ENCODE results near the gene TAS2R60.

TAS2R60 gene

DNA sequence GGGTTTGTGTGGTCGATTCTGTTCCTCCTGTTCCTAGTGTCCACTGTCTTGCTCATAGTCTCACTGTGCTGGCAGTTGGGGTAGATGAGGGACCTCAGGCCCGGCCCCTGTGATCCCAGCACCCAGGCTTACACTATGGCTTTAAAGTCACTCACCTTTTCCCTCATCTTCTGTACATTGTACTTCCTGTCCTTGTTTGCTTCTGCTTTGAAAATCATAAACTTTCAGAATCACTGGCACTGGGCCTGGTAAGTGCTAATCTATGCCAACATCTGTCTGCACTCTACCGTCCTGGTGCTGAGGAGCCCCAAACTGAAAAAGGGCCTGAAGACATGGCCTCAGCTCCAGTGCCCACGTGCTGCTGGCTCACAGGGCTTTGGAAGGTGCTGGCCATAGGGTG is 5.7 kb upstream of the TAS2R60 start:
- DNase-seq (ENCODE audit: low spot score) = no peak
- FAIRE-seq = no peak

DNA sequence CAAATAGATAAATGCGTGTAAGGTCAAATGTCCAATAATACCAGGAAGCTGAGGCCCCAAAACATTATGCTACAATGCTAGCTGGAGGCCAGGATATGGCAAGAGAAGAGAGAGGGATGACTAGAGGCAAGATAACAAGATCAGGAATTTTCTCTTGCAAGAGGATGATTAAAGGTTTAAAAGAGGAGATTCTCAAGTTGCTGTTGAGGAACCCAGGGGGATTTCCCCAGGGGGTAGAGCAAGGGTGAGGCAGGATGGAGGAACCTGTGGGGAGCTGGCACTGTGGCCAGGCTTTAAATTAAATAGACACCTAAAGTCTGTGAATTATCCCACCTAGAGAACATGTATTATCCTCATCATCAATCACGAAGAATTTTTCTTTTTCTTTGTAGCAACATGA is 3.4 kb upstream of the TAS2R60 start:
- DNase-seq (ENCODE audit: low spot score) (no peak), FAIRE-seq (no peak)

DNA sequence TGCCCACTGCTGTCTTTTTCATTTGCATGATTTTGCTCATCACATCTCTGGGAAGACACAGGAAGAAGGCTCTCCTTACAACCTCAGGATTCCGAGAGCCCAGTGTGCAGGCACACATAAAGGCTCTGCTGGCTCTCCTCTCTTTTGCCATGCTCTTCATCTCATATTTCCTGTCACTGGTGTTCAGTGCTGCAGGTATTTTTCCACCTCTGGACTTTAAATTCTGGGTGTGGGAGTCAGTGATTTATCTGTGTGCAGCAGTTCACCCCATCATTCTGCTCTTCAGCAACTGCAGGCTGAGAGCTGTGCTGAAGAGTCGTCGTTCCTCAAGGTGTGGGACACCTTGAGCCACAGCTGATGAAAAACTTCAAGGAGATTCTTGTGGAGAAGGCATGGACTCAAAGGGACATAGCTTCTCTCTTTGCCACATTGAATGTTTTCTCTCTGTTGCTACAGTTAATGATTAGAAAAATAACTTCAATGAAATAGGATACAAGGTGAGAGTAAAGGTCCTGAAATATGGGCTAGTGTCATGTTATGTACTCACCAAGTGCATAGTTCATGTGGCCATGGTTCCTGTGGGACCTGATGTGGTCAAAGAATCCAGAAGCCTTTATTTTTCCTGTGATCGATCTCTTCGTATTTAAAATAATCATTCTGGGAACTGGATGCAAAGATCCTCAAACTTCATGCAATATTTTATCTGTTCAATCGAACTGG is 970 bp downstream of the TAS2R60 start:
- DNase-seq (ENCODE audit: low spot score) (no peak), FAIRE-seq (no peak)

DNA sequence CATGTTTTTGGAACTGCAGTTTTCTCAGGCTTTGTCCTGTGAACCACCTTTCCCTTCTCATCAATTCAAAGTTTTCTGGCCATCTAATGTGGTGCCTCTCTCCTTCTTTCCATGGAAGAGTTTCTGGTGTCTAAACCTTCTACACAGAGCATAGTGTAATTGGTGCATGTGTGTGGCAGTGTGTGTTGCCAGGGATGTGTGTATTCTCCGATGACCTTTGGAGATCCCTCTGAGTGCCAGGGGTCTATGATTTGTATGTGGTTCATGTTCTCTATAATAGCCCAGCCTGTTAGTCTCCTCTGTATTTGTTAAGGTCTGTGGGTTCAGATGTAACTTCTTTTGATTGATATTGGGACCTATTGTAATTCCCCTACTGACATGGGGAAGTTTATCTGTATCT is 1.5 kb downstream of the TAS2R60 start:
- no peak for DNase-seq (ENCODE audit: low spot score)
- FAIRE-seq = no peak

DNA sequence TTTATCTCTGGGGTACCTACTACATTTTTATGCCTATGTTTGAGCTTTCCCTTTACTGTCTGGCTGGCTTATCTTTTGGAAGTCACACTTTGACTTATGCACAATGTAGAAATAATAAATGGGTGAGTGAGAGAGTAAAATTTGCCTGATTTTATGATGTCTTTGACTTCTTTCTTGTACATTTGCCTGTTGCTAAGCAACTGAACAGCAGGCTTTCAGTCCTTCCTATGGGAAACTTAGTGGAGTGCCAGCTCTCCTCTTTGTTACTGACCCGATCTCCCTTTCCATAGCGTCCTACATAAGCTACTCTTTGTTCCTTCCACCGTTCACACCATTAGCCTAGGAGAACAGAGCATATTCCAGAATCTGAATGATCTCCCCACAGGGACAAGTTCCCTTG is 4.2 kb downstream of the TAS2R60 start:
- FAIRE-seq (no peak), DNase-seq (ENCODE audit: low spot score) (no peak)

DNA sequence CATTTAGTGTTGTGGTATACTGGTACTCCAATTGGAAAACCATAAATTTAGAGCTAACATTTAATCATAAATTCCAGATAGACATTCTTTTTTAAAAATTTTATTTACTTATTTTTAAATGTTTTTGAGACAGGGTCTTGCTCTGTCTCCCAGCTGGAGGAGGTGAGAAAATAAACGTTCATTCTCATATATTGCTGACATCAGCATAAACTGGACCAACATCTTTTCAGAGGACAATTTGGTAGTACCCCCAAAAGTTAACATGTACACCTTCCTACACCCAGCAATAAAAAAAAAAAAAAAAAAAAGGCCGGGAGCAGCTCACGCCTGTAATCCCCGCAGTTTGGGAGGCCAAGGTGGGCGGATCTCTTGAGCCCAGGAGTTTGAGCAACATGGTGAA is 5.2 kb downstream of the TAS2R60 start:
- no peak for FAIRE-seq
- no peak for DNase-seq (ENCODE audit: low spot score)

DNA sequence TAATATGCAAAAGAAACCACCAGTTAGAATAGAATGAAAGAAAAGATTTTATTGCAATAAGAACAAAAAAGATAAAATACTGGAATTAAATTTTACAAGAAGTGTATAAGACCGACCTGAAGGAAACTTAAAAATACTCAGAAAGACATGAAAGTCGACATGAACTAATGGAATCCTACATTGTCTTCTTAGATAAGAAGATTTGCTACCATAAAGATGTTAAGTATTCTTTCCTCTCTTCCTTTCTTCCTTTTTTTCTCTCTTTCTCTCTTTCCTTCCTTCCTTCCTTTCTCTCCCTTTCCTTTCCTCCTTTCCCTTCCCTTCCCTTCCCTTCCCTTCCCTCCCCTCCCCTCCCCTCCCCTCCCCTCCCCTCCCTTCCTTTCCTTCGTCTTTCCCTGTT is 6.5 kb downstream of the TAS2R60 start:
- DNase-seq (ENCODE audit: low spot score) (no peak), FAIRE-seq (no peak)

DNA sequence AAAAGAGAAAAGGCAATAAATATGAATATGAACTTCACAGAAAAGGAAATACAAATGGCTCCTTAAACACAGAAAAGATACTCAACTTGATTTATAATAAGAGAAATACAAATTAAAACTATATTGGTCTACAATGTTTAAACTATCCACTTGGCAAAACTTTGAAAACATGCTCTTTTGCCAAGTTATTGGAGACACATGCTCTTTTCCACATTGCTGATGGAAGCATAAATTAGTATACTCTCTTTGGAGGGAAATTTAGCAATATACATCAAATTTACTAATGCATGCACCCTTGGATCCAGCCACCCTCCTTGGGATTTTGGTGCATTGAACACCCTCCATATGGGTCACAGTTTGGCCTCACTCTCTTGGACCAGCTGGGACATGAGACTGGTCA is 7.9 kb downstream of the TAS2R60 start:
- FAIRE-seq (no peak), DNase-seq (ENCODE audit: low spot score) (no peak)

DNA sequence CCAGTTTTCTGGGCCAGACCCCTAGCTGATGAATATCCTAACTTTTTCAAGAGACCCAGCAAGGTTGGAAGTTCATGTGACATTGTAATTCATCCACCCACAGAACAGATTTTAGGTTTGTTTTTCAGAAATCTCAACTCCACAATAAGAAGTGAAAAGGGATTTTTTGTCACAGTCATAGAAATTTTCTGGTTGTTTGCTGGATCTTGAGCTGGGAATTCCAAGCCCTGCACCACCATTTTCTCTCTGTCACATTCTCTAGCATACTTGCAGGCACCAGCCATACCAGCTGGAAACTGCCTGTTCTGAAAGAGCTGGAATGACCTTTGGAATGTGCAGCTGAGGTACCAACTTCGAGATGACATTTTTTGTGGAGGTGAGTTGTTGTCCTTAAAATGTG is 8.5 kb downstream of the TAS2R60 start:
- DNase-seq (ENCODE audit: low spot score) (no peak), FAIRE-seq (no peak)

DNA sequence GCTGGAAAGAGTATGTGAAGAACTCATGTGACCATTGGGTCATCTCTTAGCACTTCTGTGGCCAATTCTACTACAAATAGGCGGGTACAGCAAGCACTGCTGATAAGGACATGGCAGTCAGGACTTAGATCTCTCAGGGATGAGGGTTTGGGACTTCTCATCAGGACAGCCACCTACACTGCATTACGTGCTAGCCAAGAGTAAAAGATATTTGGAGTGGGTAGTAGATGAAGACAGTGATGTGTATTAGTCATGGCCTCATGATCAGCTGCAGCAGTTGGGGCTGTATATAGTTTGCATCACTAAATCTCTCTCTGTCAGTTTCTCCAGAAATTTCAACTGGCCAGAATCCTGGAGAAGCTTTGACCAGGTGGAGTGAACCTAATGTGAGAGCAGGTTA is 9.2 kb downstream of the TAS2R60 start:
- no peak for FAIRE-seq
- no peak for DNase-seq (ENCODE audit: low spot score)

DNA sequence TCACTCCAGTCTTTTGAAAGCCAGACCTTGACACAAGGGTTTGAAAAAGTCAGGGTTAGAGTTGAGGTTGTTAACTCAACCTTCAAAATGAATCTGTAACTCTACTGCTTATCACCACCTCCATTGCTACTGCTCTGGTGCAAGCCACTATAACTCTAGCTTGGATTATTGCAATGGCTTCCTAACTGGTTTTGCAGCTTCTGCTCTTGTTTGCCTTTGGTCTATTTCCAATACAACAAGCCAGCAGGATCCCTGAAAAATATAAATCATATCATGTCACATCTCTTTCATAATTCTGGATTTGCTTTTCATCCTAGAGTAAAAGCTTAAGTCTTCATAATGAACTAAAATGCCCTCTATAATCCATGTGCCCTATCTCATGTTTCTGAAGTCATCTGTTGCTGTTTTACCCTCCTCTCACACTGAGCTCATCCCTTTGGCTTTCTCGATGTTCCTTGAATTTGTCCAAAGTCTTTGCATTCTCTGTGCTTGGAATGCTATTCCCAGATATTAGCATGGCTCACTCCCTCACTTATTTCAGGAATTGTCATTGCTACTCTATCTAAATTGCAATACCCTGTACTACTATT is 10.9 kb downstream of the TAS2R60 start:
- FAIRE-seq (no peak), DNase-seq (ENCODE audit: low spot score) (no peak)

DNA sequence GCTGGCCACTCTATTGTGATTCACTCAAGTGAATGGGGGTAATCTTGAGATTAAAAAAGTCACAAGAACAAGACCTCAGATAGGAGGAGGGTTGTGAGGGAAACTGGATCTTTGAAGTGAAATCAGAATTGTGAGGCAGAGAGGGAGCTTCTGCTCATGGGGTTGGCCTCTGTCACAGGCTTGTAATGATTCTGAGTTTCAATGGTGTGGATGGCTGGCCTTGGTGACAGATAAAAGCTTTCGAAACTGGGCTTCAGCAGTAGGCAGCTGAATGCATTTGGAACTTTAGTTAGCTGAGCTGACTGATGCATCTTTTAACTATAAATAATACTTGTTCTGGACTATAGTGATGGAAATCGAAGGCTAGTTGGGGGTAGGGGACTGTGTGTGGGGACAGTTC is 12.2 kb downstream of the TAS2R60 start:
- FAIRE-seq (no peak), DNase-seq (ENCODE audit: low spot score) (no peak)

DNA sequence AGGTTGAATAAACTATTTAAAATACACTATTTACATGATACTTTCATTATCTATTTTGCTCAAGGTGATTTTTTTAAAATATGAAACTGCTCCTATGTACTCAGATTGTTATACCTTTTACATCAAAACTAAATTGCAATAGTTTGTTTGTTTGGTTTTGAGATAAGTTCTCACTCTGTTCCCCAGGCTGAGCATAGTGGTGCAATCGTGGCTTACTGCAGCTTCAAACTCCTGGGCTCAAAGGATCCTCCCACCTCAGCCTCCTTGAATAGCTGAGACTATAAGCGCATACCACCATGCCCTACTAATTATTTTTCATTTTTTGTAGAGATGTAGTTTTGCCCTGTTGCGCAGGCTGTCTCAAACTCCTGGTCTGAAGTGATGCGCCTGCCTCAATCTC is 12.7 kb downstream of the TAS2R60 start:
- FAIRE-seq = no peak

DNA sequence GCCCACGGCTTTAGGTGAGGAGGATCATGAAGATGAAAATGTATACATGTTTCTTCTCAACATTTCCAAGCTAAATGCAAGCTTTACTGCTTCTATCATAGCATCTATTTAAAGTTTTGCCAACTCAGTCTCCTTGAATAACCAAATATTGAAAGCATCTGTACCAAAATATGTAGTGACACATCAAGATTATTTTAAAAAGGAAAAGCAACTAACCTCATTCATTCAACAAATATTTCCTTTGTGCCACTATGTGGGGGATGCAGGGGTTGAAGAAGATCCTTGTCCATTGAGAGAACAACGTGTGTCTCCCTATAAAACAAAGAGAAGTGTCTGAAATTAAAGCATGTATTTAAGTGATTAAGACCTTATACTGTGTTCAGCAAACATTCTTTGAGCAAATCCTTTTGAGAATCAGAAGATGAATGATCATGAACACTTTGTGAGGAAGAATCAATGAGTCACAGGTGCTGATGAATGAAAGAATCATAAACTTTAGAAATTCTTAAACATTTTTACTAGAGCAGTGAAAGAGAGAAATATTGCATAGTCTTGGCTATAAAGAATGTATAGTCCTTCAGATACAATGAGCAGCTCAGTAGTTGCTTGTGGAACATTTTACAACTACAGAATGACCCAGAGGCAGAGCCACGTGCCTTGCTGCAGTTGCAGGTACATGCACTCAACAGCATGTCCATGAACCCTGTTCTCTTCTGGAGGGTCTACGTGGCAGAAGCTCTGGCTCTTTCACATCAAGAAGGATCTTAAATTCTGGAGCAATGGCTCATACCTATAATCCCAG is 13.9 kb downstream of the TAS2R60 start:
- FAIRE-seq (no peak), DNase-seq (ENCODE audit: low spot score) (no peak)

More for the DNA sequence above, 12.7 kb downstream of the TAS2R60 start:
- no peak for DNase-seq (ENCODE audit: low spot score)

DNA sequence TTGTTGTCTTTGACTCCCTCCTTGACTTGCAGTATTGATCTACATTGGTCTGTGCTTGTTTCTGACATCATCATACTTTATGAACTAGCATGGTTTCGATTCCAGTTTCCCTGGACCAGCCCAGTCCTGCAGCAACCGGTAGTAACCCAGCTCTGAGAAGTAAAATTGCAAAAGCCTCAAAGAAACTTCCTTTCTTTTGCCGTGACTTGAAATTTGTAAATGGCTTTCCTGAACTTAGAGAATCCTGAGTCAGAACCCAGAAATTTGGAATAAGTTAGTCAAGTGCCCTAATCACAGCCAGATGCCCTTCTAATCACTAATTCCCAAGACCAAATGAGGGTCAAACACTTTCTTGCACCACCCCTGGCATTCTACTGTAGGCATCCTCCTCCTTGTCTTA is 15.0 kb downstream of the TAS2R60 start:
- no peak for DNase-seq (ENCODE audit: low spot score)
- FAIRE-seq = no peak

DNA sequence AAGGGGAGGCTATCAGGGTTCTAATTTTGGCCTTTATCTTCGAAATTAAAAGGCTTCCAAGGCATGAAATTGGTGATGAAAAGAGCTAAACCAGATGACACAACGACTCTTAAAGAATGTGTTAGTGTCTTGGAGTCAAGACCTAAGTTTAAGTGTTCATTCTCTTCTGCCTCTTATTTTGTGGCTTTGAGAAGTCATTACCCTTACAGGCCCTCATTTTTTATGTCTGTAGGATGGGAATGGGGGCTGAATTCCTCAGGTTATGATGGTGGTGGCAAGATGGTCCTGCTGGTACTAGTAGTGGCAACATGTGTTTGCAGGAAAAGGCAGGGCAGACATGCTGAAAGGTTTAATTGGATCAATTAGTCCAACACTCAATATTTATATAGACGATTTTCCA is 15.4 kb downstream of the TAS2R60 start:
- FAIRE-seq = no peak
- DNase-seq (ENCODE audit: low spot score) = no peak

DNA sequence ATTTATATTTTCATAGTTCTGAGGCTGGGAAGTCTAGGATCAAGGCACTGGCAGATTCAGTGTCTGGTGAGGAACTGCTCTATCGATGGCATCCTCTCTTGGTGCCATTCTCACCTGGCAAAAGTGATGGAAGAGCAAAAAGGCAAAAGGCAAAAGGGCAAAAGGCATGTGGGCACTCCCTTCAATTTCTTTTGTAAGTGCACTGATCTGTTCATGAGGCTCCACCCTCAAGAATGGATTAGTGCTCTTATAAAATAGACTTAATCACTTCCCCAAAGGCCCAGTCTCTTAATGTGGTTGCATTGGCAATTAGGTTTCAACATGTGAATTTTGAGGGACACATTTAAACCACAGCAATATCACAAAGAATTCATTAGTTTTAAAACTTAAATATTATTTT is 16.1 kb downstream of the TAS2R60 start:
- DNase-seq (ENCODE audit: low spot score) (no peak), FAIRE-seq (no peak)

DNA sequence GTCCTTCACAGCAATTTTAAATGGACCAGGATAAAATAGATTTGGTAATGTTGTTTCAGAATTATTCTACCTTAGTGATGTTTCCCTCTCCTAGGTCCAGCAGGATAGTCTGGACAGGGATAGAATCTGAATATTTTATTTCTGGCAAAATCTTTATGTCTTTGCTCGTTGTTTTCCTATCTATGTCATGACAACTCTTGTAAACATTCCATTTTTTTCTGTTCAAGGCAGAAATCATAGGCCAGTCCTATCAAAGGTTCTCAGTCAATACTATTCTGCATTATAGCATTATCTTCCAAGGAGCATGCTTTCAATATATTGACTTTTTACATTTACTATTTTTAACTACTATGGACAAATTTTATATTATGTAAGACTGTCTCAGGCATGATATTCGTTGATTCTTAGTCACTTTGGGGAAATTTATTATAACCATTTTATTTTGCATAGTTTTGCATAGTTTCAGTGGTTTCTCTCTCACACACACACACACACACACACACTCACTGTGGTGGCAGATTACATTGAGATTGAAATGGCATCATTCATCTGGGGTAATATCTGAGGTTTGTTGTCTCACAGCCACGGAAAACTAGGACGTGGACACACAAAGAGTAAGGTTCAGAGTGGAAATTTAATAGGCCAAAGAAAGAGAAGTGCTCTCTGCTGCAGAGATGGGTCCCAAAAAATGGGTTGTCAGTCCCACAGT is 17.2 kb downstream of the TAS2R60 start:
- FAIRE-seq = no peak
- DNase-seq (ENCODE audit: low spot score) = no peak

DNA sequence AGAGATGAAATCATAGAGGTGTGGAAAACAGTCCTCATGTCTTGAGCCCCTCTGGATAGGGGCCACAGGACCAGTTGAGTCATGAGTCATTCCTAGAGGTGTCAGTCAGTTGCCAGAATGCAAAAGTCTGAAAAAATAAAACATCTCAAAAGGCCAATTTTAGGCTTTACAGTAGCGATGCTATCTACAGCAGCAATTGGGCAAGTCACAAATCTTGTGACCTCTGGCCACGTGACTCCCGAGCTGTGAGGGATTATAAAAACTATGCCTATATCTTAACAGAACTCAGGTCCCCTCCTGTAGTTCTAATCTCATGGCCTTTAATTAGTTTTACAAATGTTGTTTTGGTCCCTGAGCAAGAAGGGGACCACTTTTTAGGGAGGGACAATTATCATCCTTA is 18.8 kb downstream of the TAS2R60 start:
- no peak for FAIRE-seq
- DNase-seq (ENCODE audit: low spot score) = no peak

DNA sequence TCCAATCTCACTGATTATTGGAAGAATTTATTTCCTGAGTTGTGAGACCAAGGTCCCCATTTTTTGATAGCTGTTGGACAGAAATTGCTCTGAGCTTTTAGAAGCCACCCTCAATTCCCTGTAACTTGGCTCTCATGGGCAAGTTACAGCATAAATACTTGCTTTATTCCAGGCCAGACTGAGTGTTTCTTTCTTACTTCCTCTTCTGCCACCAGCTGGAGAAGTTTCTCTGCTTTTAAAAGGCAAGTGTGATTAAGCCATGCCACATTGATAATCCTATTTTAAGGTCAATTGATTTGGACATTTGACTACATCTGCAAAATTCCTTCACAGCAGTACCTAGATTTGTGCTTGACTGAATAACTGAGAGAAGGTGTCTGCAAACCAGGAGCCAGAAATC is 20.3 kb downstream of the TAS2R60 start:
- FAIRE-seq (no peak), DNase-seq (ENCODE audit: low spot score) (no peak)

DNA sequence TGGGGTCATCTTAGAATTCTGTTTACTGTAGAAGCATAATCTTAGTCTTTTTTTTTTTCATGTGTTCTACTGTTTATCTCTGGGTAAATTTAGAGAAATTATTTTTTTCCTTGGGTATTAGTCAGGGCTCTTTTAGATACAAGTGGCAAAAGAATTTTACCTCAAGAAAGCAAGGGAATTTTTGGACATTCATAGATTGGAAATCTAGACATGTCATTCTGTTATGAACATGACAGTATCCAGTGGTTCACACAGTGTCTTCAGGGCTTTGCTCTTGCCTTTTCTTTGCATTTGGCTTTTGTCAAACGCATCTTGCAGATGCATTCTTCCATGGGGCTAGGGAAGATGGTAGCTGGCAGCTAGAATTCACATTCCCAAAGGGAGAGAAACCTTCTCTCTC is 20.7 kb downstream of the TAS2R60 start:
- DNase-seq (ENCODE audit: low spot score) = no peak
- FAIRE-seq = no peak

DNA sequence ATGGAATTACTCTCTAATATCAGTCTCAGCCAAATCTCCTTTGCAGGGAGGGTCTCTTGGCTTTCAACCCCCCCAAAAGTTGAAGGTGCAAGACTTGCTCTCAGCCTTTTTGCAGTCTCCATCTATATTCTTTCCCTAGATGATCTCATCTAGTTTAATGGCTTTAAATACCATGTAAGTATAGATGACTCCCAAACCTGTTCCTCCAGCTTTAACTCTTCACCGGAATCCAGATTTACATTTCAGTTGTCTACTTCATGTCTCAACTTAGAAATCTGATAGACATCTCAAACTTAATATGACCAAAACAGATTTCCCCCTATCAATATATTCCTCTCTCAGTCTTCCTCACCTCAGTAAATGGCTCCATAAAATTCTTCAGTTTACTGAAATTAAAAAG is 24.5 kb downstream of the TAS2R60 start:
- no peak for FAIRE-seq
- no peak for DNase-seq (ENCODE audit: low spot score)

All from RCC 7860 (cell line).